HPDE6-E6E7 (cell line): ENCODE measurements around the gene TSPYL2.
A peak's percentile ranks its signal among the peaks of the same experiment; 100 is the strongest.

Experiments
- DNase-seq: peaks from one replicate; pipeline ENCODE4 v3.0.0; 2011; ENCODE audit warnings: missing footprints; ENCODE audit errors: extremely low spot score

The TSPYL2 gene

GRCh38 chrX:53081925-53082772, at the start of gene TSPYL2:
TSPYL2 (plus strand) TSS chrX:53082367; CDS start chrX:53082499, 132 bp downstream.
- DNase-seq, result peak; percentile 82

DNA sequence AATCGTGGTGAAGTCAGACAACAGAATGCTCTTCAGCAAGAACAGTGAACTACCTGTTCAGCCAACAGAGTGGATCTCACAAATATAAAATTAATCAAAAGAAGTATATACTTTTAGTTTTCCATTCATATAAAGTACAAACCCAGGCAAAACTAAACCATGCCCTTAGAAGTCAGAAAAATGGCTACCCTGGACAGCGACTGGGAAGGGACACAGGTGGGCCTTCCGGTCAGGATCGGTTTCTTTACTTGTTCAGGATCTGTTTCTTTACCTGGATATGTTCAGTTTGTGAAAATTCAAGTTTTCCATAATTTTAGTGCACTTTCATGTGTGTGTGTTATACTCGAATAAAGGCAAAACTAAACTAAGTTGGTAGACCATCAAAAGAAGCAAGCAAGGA, 46.0 kb upstream of the TSPYL2 start:
- DNase-seq, result no peak

GRCh38 chrX:53039236-53039635, 42.9 kb upstream of the TSPYL2 start:
- DNase-seq, result no peak

DNA sequence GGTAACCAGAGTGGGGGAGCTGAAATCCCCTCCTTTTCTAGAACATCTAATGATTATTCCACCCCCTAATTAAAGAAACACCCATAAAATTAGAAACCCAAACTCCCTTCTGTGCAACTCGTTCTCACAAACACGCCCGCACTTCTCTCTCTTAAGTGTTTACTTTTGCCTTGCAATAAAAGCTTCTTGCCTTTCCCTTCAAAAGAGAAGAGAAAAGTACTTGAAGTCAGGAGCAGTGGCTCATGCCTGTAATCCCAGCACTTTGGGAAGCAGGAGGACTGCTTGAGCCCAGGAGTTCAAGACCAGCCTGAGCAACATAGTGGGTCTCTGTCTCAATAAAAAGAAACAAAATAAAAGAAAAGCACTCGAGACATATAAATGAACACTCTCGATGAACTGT, 37.2 kb upstream of the TSPYL2 start:
- DNase-seq, result no peak

DNA sequence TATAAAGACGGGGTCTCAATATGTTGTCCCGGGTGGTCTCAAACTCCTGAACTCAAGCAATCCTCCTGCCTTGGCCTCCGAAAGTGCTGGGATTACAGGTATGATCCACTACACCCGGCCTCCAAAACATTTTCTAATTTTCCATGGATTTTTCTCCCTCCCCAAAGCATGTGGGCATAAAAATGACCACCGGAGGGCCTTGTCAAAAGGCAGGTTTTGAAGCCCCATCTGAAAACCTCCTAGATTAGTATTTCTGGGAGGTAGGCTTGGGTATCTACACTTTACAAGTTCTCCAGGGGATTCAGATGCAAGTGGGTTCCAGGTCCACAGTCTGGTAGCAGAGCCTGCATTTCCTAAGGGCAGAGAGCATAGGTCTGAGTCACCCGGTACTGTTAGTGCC, 34.9 kb upstream of the TSPYL2 start:
- no peak for DNase-seq

DNA sequence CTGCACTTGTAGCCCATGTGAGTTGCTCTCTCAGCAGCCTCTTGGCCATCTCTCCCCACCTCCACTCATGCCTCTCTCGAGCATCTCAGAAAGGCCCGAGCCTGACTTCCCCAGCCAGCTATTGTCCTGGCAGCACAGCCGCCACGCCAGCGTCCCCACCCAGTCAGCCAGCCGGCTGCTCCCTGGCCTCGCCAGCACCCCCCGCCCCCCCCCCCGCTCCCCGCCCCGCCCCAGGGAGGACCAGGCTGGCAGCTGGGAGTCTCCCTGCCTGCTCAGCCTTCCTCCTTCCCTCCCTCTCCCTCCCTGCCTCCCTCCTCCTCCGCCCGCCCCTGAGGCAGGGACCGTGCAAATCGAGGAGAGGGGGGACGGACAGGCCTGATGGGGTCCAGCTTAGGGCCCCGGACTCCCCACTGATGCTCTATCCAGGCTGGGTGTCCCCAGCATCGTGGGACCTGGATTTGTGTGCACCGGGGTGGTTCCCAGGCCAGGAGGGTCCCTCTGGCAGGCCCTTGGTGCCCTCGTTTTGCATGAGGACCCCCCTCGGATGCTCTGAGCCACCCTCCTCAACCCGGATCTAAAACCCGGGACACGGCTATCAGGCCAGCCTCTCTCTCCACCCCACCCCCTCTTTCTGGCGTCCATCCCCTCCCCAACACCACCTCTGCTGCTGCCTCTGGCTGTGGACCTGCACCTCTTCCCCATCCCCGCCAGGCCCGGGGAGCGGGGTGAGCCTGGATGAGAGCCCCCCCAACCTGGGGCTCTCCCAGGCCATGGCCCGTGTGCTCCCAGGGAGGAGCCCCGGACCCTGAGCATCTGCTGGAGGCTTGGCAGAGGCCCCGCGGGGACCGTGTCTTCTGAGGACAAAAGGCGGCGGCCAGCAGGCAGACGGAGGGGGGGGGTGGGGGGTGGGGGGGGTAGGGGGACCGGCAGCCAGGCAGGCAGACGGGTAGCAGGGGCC, 33.7 kb upstream of the TSPYL2 start, which contains the start of gene GPR173:
Gene GPR173, plus strand, starts transcription at position 621 of the 958 bp plus-strand sequence. CDS start 27,833 bp downstream, outside the sequence.
- DNase-seq, result no peak

DNA sequence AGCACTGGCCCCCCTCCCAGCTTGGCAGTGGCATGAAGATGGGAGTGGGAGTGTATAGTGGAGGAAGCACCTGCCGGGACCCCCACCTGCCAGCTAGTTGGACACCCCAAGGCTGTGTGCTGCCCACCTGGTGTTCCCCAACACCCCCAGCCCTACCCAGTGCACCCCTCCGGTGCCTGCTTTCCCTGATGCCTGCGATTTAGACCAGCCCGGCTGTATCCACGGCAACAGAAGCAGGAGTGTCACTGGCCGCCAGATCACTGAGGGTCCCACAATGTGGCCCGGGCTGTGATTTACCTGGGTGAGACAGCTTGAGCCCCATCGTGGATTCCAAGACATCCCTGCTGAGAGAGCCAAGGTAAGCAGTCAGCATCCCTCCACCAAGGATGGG, 33.0 kb upstream of the TSPYL2 start:
- DNase-seq, result no peak

DNA sequence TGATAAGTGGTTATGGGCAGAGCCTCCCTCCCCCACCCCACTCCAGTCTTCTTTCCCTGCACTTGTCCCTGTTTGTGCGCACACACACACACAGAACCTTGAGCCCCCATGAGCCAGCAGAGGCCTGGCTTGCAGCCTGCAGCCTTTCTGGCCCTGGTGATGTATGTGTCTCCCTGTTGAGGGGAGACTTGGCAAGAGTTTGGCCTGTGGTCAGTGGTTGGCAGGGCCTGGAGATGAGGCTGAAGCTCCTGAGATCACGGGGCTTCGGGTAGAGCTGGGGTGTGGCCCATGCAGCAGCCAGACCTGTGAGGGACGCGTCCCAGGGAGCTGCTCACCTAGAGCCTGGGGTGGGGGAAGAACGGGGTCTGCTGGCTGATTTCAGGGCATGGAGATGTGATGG, 31.3 kb upstream of the TSPYL2 start:
- DNase-seq, result no peak

DNA sequence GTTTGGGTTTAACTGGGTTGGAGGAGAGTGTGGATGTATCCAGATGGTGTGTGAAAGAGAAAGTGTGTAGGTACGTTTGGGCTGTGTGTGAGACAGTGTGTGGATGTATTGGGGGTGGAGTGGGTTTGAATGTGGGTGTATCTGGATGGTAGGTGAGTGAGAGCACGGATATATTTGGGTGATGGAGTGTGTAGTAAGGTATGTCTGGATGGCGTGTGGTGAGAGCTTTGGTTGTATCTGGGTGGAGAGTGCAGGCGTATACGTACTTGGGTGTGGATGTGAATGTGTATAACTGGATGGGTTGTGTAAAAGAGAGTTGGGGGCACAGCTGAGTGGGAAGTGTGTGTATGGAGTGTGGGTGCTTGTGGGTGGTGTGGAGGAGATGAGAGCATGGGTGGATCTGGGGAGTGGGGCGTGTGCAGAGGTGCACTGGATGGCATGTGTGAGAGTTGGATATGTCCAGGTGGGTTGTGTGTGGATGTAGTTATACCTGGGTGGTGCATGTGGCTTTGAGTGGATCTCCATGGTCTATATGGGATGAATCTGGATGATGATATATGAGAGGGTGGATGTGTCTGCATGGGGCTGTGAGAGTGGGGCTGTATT, 26.8 kb upstream of the TSPYL2 start:
- no peak for DNase-seq

DNA sequence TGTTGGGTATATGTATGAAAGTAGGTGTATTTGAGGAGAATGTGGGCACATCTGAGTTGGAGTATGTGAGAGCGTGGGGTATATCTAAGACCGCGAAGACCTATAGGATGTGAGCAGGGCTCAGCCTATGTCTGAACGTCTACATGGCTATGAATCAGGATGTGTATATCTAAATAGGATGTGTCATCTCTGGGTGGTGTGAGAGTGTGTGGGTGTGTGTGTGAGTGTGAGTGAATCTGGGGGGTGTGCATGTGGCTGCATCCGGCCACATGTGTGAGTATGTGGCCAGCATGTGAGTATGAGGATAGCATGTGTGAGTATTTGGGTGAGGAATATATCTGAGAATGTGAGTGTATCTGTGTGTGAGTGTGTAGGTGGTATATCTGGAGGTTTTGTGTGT, 25.9 kb upstream of the TSPYL2 start:
- DNase-seq, result no peak

DNA sequence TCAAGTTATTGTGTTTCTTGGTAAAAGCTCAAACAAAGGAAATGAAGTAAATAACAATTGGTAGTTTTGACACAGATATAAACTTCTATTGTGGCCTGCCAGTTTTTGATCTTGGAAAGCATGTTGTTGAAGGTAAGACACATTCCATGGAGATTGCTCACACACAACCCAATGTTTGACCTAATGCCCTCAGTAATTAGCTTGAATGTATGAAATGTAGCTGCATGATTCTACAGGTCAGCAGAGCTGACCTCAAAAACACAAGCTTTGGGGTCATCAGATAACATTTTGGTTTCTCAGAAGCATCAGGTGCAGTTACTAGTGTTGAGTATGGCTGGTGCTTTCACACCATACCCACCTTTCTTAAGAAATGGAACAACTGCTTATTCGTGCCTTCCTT, 17.1 kb upstream of the TSPYL2 start:
- DNase-seq, result no peak

- DNase-seq, result no peak
These were observed 11.1 kb upstream of the TSPYL2 start for GRCh38 chrX:53071064-53071463.

- no peak for DNase-seq
These were observed 10.4 kb upstream of the TSPYL2 start for GRCh38 chrX:53071604-53072417.

DNA sequence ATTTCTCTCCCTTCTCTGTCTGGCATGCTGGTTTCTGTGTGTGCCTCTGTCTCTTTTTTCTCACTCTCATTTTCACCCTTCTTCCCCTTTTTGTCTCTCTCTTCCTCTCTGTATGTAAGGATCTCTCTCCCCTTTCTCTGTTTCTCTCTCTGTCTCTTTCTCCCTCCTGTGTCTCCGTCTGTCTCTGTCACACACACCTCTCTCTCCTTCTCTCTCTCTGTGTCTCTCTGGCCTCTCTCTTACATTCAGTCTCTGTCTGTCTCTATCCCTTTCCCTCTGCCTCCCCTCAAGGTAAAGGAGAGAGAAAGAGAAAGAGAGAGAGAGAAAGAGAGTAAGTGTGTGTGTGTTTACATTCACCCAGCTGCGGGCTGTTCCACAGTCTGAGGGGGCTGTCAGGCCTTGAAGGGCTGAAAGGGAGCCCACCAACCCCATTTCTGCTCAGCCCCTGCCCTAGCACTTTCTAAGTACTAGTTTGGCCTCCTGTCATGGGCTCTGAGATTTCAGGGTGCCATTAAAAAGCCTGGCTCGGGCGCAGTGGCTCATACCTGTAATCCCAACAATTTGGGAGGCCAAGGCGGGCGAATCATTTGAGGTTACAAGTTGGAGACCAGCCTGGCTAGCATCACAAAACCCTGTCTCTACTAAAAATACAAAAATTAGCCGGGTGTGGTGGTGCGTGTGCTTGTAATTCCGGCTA, 9.6 kb upstream of the TSPYL2 start:
- DNase-seq, result no peak

- DNase-seq, result no peak
These were observed 9.0 kb upstream of the TSPYL2 start for GRCh38 chrX:53073115-53073586.

DNA sequence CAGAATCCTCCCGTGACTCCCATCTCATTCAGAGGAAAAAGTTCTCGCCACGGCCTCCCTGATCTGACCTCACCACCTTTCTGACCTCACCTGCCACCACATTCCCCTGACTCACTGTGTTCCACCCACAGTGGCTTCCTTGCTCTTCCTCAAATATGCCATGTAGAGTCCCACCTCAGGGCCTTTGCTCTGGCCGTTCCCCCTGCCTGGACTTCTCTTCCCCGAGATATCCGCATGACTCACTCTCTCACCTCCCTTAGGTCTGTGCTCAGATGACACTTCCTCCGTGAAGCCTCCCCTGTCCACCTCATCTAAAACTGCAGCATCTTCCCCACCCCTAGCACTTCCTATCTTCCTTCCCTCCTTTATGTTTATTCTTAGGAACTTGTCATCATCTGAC, 7.2 kb upstream of the TSPYL2 start:
- no peak for DNase-seq

GRCh38 chrX:53076671-53077070, 5.5 kb upstream of the TSPYL2 start:
- no peak for DNase-seq

DNA sequence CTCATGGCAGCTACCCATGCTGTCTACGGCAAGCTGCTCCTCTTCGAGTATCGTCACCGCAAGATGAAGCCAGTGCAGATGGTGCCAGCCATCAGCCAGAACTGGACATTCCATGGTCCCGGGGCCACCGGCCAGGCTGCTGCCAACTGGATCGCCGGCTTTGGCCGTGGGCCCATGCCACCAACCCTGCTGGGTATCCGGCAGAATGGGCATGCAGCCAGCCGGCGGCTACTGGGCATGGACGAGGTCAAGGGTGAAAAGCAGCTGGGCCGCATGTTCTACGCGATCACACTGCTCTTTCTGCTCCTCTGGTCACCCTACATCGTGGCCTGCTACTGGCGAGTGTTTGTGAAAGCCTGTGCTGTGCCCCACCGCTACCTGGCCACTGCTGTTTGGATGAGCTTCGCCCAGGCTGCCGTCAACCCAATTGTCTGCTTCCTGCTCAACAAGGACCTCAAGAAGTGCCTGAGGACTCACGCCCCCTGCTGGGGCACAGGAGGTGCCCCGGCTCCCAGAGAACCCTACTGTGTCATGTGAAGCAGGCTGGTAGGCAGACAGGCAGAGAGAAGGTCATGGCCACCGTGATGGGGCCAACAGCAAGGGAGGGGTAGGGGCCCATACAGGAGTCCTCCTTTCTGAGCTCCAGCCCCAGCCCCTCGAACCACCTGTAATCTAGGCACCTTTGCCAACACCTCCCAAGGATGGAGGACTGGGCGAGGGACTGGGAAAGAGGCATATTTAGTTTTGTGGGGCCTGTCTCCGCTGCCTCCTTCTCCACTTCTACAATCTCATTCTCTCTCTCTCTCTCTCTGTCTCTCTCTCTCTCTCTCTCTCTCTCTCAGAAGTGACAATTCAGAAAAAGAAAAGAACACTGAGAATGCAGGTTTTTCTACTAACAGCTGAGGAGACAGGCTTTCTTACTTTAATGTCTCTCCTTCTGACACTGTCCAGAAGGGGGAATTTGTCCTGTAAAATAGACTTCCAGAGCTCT, 4.7 kb upstream of the TSPYL2 start:
- DNase-seq, result no peak

DNA sequence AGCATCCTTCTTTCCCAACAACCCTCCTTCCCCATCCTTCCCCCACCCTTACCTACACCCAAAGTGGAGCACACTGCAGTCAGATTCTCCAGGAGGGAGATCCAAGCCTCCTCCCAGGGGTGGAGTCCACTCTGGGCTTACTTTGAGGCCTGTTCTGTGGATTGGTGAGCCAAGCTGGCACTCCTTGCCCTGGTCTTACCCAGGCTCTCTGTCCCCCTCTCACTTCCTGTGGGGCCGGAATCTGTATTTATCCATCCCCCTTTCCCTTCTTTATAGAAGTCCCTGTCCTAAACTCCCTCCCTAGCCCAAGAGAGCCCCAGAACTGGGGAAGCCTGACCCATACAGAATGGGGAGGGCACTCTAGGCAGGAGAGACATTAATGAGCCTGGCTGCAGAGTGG, 3.2 kb upstream of the TSPYL2 start:
- DNase-seq, result no peak
